NOMO-1 treated with dmso at 0.1 percent for 144 hours (cell line): ENCODE results near the gene BCL2L13.
"Not testable (repeated sequence)": the region's sequence is repeated elsewhere in the genome, so short reads cannot be mapped to it uniquely, and the experiment has no call there.

Experiments
- DNase-seq: peaks from one replicate; lab custom pipeline; 2025; ENCODE audit not compliant: unreplicated experiment; lab: John Stamatoyannopoulos, UW

Gene BCL2L13

DNA sequence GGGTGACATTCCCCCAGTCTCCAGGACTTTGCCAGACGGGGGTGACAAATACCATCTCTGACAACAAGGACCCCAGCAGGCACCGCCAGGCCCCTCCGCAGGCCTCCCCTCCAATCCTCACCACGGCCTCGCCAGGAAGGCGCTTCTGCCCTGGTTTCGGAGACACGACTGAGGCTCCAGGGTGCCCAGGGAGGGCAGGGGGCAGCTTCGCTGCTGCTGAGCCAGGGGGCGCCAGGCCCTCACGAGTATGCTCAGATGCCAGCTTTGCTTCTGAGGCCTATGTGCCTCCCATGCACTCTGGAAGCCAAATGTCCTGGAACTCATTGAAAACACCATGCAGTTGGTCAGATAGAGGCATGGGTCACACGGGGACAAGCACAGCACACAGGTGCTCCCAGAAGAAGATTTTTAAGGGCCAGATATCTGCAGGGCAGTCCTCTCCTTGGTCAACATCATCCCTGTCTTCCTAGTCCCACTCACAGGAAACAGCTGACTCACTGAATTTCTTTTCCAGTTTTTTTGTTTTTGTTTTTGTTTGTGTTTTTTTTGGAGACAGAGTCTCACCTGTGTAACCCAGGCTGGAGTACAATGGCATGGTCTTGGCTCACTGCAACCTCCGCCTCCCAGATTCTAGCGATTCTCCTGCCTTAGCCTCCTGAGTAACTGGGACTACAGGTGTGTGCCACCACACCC, 115.8 kb downstream of the BCL2L13 start:
- DNase-seq, result no peak

DNA sequence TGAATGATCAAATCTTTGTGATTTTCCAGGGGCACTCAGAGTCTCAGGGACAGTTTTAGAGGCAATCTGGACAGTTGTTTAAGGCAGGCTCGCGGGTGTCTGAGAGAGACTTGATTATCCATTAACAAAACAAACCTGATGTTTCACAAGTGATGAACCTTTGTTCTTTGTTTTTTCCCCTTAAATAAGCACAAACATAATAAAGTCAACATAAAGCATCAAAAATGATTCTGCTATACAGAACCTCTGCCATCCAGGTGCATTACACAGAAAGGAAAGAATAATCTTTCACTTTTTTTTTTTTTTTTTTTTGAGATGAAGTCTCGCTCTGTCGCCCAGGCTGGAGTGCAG, 122.6 kb downstream of the BCL2L13 start:
- no peak for DNase-seq

DNA sequence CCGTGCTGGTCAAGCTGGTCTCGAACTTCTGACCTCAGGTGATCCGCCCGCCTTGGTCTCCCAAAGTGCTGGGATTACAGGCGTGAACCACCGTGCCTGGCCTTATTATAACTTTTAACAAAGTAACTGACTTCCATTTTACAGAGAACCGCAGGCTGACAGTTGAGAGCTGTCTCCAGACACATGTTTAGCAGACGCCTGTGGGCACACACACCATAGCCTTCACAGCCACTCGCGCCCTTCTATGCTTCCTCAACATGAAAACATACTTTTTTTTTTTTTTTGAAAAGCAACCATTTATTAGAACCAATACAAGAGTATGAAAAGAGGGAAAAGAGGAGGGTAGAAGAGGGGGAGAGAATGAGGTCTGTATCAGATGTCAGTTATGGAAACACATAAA, 124.9 kb downstream of the BCL2L13 start:
- peak; percentile 19 for DNase-seq

DNA sequence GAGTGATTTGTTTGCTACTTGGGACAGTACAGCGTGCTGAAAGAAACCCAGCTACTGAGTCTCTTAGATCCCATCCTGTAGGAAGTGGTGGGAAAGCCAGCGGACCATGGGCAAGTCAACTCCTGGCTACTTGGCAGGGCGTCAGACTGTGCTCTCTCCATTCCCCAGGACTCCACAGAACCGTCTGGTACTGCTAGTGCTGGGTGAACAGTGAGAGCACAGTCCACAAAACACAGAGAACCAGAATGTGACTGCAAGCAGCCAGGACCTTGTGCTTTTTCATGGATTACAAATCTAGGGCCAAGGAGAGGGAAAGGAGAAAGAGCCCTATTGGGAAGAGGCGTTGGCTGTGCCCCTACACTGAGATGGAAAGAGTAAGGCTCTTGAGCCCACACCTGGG, 125.5 kb downstream of the BCL2L13 start:
- DNase-seq, result no peak

DNA sequence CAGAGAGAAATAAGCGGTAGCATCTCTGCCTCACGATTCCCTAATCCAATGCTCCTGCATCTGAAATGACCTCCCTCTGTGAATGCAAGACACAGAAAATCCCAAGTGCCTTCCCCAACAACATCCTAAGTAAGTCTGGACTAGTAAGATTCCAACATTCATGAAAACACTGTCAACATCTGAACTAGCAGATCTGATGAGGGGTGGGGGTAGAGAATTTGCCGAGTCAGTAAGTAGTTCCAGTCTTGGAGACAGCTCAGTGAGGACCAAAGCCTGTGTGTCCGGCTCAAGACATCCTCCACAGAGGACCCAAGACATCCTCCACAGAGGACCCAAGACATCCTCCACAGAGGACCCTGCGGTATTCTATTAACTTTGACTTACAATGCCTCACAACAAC, 126.3 kb downstream of the BCL2L13 start:
- not testable (repeated sequence) for DNase-seq

DNA sequence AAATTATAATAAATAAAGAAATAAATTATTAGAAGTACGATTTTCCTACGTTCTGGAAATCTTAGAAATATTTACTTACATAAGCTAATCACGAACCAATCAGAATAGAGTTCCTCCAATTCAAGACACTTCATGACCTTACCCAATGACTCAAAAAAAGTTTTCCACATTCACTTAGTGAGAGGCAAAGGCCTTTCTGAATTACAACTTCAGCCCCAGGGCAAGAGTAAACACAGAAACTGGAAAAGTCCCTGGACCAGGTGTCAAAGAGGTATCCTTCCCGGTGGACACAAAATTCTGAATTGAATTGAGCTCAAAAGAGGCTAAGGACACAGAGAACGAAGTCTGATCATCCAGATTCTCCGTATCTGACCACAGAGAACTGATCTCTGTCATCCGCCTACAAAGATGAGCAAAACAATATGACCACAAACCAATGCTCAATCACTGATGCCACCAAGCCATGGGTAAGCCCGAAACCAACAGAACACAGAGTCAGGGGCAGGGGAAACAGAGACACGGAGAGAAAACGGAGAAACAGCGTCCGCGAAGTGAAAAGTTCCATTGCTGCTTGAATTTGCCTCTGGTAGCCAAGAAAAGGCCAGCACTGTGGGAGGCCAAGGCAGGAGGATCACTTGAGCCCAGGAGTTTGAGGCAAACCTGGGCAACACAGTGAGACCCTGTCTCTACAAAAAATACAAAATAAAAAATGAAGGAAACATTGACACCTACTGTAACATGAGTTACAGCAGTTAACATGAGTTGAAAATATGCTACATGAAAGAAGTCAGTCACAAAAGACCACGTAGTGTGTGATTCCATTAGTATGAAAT, 128.9 kb downstream of the BCL2L13 start:
- no peak for DNase-seq

DNA sequence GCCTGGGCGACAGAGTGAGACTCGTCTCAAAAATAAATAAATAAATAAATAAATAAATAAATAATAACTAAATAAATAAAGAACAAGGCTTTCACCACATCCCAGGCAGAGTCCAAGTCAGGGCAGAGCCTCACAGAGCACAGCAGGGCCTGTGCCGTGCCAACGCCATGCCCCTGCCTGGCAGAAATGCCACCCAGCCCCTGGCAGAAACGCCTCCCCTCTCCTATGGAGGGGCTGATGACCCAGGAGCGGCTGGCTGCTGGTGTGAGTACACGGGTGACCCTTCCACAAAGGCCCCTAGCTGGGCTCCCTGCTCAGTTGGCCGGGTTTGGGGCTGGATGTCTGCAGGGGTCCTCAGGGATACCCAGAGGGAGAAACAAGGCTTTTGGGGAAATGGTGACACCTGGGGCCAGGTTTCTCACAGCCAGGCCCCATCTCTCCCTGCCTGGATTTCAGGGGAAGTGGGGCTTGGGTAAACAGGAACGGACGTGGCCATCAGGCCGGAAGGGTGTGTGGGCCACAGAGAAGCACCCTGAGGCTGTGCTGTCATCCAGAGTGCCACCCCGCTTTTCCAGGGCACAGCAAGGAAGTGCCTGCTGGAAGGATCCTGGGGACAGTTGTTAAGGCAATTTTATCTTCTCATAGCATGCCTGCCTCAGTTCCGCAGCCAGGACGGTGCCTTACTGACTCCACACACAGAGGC, 130.6 kb downstream of the BCL2L13 start:
- DNase-seq, result no peak

DNA sequence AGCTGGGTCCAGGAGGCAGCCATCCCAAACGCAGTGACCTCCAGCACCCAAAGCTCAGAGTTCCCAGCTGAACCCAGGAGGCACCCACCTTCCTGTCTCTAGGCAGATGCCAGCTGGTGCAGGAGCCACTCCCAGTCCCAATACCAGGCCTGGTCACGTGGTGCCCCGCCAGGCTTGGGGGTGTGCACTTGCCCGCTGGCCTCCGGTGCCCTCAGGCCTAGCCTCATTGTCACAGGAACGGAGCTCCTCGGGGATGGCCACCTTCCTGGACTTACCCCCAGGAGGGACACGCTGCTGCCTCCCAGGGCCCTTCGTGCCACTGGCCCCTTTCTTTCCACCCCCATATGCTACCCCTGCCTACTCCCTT, 131.1 kb downstream of the BCL2L13 start:
- DNase-seq, result no peak

DNA sequence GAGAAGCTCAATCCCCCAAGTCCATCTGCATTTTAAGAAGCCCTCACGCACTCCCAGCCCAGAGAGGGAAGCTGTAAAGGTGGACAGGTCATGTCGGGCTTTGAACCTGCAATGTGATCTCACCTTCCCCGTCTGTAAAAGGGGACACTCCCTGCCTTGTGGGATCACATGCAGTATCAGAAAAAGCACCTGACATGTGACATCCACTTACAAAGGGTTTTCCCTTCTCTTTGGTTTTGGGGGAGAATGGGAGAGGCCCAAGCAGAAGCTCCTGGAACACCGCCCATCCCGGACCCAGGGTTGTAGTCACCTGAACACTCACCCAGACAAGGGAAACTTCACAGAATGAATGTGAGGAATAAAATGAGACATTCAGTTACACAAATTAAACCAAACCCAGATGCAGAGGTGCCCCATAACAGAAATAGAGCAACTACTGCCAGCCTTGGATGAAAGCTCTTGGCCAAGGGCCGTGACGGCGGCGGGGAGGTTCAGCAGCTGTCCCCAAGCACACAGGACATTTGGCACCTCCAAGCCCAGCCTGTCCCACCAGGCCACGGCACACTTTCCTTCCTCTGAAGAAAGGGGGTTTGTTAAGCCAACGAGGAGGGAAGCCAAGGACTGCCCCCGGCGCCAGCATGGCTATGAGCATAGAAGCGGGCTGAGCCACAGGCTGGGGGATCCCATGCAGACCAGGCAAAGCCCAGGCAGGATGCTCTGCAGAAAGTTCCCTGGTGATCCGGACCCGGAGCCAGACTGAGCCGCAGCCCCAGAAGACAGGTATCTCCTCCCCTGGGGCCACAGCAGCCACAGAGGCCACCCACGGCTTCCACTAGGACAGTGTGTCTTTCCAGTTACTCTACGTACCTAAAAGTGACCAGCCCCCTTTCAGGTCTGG, 131.9 kb downstream of the BCL2L13 start:
- DNase-seq, result no peak

DNA sequence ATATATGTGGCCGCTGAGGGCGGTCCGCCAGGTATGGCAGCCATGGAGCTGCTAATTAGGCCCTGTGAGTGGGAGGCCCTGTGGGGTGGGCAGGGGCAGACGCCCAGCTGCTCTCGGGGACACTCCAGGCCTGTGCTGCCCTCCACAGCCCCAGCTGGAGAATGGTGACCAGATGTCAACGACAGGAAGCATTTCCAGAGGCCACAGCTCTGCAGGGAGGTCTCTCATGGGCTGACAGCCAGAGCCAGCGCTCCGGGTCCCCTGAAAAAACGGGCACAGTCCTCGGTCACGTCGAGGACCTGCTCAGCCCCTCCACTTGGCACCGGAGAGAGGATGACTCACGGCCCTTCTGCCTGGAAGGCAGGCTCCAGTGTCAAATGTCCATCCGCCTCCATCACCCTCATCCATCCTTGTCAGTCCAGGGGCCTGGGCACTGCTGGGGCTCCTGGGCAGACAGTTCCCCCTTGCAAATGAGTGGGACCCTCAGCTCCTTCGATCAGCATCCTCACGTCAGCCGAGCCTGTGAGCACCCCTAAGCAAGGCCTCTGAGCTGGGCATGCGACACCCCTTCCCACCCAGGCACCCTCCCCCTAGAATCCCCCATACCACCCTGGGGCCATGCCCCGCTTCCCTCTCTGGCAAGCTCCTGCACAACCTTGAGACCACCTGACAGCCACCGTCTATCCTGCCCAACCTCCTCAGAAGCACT, 133.8 kb downstream of the BCL2L13 start:
- no peak for DNase-seq

DNA sequence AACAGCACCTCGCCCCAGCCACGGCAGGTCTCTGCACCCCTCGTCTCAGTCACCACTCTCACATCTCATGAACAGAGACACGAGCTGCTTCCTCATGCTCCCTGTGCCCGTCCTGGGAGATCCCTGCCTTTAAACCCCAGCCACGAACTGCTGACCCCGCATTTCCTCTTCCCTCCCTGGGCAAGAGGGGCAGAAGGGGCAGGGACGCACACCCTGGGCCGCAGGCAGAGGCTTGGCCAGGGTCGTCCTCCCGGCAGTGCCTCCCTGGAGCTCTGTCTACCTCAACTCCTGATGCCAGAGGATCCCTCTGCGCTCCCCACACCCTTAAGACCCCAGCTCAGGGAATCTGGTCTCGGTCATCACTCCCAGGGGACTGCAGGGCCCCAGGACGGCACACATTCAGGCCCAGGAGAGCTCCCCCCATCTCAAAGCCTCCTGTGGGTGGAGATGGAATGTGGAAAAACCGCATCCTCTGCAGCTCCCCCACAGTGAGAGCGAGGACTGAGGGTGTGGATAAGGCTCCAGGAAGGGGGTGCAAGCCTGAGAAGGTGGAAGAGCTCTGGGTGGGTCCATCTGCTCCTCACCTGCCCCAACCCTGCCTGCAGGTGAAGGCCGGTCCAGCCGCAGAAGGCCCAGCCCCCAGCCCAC, 134.5 kb downstream of the BCL2L13 start:
- DNase-seq, result no peak

DNA sequence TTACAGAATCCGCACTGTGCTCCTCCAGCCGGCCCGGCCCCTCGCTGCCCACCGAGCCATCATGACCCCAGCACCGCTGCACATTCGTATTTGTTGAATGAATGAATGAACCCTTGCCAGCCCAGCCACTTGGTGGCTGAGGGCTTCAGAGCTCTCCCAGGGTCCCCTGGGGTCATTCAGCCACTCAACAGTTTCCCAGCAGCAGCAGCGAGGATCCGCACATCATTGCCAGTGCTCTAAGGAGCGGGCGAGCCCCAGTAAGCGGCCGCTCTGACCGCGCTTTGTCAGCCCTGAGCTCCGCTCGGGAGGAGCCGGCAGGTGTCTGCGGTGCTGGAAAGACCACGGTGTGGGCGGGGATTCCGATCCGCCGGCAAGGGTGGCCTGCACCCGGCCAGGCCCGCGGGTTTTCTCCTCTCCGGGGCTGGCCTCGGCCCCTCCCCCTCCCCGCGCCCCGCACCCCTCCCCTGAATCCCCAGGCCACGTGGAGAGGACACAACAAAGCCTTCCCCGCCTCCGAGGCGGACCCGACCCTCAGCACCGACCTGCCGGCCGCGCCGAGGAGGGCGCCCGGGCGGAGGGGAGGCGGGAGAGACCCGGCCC, 135.1 kb downstream of the BCL2L13 start:
- DNase-seq, result no peak

DNA sequence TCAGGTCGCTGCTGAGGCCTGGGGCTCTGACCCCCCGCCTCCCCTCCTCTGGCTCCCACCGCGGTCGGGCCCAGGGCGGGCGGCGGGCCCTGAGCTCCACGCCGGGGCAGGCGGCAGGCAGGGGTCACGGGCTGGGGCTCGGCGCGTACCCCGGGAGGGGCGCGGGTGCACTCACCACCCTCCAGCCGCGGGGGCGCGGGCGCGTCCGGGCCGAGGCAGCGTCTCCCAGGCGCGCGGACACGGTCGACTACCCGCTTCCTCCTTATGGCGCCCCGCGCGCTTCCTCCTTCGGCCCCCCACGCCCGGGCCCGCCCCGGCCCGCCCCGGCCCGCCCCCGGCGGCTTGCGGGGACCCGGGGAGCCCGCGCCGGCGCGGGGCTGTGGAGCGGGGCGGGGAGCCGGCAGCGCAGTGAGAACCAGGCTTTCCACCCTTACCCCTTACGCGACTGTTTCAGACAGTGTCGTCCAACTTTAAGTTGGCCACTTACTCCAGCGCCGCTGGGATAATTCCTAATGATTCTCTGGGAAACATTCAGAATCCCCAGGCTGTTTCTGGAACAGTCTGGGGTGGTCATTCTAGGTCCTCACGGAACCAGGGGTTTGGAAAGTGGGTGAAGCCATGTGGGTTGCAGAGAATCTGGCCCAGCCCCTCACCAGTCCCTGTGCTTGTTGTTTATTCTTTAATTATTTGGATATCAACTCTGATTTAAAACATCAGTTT, 135.8 kb downstream of the BCL2L13 start, which contains the start of gene BID:
BID (minus strand) TSS at position 264 of the 720 bp plus-strand sequence. CDS start 24,353 bp downstream, outside the sequence.
- peak; percentile 37 for DNase-seq

DNA sequence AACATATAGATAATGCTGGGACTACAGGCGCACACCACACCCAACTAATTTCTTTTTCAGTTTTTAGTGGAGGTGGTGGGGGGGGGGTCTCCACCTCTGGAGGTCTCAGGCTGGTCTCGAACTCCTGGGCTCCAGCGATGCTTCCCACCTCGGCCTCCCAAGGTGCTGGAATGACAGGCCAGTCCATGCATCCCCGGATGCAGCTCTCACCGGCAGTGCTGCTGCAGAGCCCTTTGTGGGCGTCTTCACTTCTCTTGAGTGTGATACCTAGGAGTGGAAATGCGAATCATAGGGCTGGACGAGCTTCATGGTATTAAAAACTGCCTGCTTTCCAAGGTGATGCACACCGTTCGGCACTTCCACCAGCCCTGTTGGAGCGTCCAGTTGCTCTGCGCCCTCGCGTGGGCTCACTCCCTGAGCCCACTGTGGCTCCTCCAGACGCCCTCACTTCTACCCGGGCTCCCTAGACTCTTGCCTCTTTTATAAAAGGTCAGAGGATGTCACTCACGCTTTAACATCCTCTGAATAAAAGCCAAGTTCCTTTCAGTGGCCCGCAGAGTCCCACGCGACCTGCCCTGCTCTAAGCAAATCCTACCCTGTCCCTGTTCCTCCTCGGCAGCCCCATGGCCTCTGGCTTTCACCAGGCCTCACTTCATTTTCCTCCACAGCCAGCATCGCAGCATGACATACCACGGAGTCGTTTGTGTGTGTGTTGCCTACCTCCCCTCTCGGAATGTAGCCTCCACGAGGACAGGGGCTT, 136.5 kb downstream of the BCL2L13 start:
- DNase-seq, result no peak

DNA sequence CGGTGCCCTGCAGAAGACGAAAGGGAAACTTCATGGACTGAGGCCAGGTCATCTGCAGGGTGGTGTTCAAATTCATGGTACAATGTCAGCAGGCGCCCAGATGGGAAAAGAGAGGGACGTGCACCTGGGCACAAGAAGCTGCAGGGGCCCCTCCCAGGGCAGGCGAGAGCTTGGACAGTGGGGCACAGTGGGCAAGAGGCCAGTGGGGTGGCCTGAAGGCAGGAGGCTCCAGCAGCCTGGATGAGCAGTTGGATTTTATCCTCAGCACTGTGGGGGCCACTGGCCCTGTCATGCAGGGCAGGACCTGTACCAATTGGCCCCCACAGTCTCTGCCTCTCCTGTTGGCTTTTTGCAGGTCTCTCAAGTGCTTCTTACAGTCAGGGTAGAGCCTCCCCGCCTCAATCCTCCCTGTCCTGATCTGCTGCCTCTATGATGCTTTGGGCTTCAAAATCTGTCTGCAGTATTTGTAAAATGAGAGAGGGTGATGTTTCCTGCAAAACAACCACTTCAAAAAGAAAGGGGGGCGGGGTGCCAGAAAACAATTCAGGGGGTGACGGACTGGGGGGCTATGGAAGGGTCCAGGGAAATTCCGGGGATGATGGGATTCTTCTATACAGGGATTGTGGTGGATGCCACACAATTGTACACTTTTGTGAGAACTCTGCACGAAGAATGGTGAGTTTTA, 137.4 kb downstream of the BCL2L13 start:
- no peak for DNase-seq

DNA sequence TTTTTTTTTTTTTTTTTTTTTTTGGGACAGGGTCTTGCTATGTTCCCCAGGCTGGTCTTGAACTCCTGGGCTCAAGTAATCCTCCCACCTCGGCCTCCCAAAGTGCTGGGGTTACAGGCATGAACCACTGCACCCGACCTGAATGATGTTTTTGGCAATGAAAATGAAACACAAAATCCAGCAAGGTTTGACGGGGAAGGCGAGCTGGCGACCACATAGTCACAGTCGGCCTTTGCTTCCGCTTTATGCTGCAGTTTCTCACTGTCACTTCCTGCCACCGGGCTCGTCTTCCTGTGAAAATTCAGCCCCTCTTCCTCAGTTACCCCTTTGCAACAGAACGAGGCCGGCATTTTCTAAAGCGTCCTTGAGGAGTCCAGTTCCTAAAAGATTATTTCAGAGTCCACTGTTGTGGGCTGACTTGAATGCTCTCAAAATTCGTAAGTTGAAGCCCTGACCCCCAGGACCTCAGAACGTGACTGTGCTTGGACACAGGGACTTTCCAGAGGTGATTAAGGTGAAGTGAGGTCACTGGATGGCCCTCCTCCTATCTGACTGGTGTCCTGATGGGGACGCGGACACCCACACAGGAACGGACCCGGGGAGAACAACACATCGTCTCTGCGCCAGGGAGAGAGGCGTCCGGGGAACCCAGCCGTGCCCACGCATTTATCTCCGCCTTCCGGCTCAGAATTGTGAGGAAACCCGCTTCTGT, 138.6 kb downstream of the BCL2L13 start:
- peak; percentile 75 for DNase-seq

DNA sequence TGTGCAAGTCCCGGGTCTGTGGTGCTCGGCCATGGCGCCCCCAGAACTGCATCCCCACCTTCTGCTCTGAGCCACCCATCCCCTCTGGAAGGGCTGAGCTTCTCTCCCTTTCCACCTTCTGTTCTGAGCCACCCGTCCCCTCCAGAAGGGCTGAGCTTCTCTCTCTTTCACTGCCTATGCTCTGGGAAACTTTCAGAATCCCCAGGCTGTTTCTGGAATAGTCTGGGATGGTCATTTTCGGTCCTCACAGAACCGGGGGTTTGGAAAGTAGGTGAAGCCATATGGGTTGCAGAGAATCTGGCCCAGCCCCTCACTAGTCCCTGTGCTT, 139.1 kb downstream of the BCL2L13 start:
- DNase-seq, result no peak
